Stromal cell of bone marrow (primary cell): Measurements from ENCODE around the gene ALB.

ENCODE experiments used
- DNase-seq: peaks from one replicate; pipeline ENCODE4 v3.0.0-alpha.2; 2012; ENCODE audit warnings: low read depth

ALB gene

DNA sequence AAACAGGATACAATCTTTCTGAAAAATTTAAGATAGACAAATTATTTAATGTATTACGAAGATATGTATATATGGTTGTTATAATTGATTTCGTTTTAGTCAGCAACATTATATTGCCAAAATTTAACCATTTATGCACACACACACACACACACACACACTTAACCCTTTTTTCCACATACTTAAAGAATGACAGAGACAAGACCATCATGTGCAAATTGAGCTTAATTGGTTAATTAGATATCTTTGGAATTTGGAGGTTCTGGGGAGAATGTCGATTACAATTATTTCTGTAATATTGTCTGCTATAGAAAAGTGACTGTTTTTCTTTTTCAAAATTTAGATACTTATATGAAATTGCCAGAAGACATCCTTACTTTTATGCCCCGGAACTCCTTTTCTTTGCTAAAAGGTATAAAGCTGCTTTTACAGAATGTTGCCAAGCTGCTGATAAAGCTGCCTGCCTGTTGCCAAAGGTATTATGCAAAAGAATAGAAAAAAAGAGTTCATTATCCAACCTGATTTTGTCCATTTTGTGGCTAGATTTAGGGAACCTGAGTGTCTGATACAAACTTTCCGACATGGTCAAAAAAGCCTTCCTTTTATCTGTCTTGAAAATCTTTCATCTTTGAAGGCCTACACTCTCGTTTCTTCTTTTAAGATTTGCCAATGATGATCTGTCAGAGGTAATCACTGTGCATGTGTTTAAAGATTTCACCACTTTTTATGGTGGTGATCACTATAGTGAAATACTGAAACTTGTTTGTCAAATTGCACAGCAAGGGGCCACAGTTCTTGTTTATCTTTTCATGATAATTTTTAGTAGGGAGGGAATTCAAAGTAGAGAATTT is 5.2 kb downstream of the ALB start:
- no peak for DNase-seq

DNA sequence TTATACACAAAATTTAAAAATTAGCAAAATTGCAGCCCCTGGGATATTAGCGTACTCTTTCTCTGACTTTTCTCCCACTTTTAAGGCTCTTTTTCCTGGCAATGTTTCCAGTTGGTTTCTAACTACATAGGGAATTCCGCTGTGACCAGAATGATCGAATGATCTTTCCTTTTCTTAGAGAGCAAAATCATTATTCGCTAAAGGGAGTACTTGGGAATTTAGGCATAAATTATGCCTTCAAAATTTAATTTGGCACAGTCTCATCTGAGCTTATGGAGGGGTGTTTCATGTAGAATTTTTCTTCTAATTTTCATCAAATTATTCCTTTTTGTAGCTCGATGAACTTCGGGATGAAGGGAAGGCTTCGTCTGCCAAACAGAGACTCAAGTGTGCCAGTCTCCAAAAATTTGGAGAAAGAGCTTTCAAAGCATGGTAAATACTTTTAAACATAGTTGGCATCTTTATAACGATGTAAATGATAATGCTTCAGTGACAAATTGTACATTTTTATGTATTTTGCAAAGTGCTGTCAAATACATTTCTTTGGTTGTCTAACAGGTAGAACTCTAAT is 6.0 kb downstream of the ALB start:
- no peak for DNase-seq

- no peak for DNase-seq
These were observed 7.0 kb downstream of the ALB start for GRCh38 chr4:73410916-73411730.

- no peak for DNase-seq
These were observed 7.8 kb downstream of the ALB start for GRCh38 chr4:73411731-73412414.

- no peak for DNase-seq
These were observed 9.2 kb downstream of the ALB start for GRCh38 chr4:73413294-73413755.

- no peak for DNase-seq
These were observed 10.8 kb downstream of the ALB start for GRCh38 chr4:73414936-73415271.

GRCh38 chr4:73415807-73416238 is 11.7 kb downstream of the ALB start:
- no peak for DNase-seq

DNA sequence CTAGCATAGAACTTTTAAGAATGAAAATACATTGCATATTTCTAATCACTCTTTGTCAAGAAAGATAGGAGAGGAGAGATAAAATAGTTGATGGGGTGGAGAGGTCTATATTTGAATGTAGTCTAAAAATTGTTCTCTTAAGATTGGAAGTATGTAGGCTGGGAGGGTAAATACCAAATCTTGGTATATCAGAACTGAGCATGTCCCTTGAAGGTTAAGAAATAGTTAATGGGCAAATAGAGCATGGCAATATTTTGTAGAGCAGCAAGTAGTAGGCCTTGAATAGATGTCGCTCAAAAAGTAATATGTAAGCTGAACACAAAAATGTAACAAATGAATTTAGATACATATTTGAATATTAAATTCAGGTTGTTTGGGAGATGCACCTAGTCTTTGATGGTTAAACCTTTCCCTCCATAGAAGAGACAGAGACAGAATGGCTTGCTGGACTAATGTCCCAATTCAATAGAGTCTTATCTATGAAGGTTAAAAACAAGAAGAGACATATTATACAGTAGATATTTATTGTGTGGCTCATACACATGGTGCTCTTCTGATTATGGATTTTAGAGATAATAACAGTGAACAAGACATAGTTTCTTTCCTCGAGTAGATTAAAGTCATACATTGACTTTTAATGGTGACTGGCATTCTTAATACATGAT is 12.5 kb downstream of the ALB start:
- no peak for DNase-seq

DNA sequence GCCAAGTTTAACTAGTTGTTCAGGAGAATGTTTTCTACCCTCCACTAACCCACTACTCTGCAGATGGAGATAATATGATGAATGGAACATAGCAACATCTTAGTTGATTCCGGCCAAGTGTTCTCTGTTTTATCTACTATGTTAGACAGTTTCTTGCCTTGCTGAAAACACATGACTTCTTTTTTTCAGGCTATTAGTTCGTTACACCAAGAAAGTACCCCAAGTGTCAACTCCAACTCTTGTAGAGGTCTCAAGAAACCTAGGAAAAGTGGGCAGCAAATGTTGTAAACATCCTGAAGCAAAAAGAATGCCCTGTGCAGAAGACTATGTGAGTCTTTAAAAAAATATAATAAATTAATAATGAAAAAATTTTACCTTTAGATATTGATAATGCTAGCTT is 13.3 kb downstream of the ALB start:
- no peak for DNase-seq

DNA sequence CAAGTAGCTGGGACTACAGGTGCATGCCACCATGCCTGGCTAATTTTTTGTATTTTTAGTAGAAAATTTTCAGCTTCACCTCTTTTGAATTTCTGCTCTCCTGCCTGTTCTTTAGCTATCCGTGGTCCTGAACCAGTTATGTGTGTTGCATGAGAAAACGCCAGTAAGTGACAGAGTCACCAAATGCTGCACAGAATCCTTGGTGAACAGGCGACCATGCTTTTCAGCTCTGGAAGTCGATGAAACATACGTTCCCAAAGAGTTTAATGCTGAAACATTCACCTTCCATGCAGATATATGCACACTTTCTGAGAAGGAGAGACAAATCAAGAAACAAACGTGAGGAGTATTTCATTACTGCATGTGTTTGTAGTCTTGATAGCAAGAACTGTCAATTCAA is 13.9 kb downstream of the ALB start:
- no peak for DNase-seq

GRCh38 chr4:73418677-73419076 is 14.6 kb downstream of the ALB start:
- DNase-seq = no peak

DNA sequence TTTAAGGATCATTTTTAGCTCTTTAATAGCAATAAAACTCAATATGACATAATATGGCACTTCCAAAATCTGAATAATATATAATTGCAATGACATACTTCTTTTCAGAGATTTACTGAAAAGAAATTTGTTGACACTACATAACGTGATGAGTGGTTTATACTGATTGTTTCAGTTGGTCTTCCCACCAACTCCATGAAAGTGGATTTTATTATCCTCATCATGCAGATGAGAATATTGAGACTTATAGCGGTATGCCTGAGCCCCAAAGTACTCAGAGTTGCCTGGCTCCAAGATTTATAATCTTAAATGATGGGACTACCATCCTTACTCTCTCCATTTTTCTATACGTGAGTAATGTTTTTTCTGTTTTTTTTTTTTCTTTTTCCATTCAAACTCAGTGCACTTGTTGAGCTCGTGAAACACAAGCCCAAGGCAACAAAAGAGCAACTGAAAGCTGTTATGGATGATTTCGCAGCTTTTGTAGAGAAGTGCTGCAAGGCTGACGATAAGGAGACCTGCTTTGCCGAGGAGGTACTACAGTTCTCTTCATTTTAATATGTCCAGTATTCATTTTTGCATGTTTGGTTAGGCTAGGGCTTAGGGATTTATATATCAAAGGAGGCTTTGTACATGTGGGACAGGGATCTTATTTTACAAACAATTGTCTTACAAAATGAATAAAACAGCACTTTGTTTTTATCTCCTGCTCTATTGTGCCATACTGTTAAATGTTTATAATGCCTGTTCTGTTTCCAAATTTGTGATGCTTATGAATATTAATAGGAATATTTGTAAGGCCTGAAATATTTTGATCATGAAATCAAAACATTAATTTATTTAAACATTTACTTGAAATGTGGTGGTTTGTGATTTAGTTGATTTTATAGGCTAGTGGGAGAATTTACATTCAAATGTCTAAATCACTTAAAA is 15.3 kb downstream of the ALB start:
- no peak for DNase-seq

DNA sequence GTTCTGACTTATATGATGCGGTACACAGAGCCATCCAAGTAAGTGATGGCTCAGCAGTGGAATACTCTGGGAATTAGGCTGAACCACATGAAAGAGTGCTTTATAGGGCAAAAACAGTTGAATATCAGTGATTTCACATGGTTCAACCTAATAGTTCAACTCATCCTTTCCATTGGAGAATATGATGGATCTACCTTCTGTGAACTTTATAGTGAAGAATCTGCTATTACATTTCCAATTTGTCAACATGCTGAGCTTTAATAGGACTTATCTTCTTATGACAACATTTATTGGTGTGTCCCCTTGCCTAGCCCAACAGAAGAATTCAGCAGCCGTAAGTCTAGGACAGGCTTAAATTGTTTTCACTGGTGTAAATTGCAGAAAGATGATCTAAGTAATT is 16.5 kb downstream of the ALB start:
- no peak for DNase-seq

DNA sequence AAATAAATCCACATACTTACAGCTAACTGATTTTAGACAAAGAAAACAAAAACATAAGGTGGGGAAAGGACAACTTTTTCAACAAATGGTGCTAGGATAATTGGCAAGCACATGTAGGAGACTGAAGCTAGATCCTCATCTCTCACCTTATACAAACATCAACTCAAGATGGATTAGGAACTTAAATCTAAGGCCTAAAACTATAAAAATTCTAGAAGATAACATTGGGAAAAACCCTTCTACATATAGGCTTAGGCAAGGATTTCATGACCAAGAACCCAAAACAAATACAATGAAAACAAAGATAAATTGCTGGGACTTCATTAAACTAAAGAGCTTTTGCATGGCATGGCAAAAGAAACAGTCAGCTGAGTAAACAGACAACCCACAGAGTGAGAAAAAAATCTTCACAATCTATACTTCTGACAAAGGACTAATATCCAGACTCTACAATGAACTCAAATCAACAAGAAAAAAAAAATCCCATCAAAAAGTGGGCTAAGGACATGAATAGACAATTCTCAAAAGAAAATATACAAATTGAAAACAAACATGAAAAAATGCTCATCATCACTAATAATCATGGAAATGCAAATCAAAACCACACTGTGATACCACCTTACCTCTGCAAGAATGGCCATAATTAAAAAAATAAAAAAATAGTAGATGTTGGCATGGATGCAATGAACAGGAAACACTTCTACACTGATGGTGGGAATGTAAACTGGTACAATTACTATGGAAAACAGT is 17.8 kb downstream of the ALB start:
- DNase-seq = no peak

- no peak for DNase-seq
These were observed 18.3 kb downstream of the ALB start for GRCh38 chr4:73422458-73422752.

- no peak for DNase-seq
These were observed 19.1 kb downstream of the ALB start for GRCh38 chr4:73423184-73423583.

- DNase-seq = no peak
These were observed 22.6 kb downstream of the ALB start for GRCh38 chr4:73426666-73427065.

GRCh38 chr4:73429118-73429517 is 25.0 kb downstream of the ALB start:
- DNase-seq = no peak

GRCh38 chr4:73429826-73430587 is 25.9 kb downstream of the ALB start:
- no peak for DNase-seq

- DNase-seq = no peak
These were observed 27.7 kb downstream of the ALB start for GRCh38 chr4:73431813-73432168.
